ENCODE data around the gene MRPS34.

The MRPS34 gene

GRCh38 chr16:1749152-1750117 lies 23.5 kb downstream of the MRPS34 start:
- no peak overlapping the region for H3K4me3 ChIP-seq (replicated peaks; ENCODE audit: low read depth, low read length)
- no peak for DNase-seq (ENCODE audit: low read depth)
- no peak for TF ChIP-seq CTCF (IDR thresholded peaks at IDR 0.05; ENCODE audit: low read length, missing control alignments)

GRCh38 chr16:1747934-1748333 lies 25.0 kb downstream of the MRPS34 start:
- TF ChIP-seq CTCF (IDR thresholded peaks at IDR 0.05; ENCODE audit: low read length, missing control alignments): no peak
- no peak for DNase-seq (ENCODE audit: low read depth)
- H3K4me3 ChIP-seq (replicated peaks; ENCODE audit: low read depth, low read length): no peak overlapping the region

GRCh38 chr16:1746693-1747195 lies 26.2 kb downstream of the MRPS34 start:
- TF ChIP-seq CTCF (IDR thresholded peaks at IDR 0.05; ENCODE audit: low read length, missing control alignments): no peak
- DNase-seq (ENCODE audit: low read depth): no peak

DNA sequence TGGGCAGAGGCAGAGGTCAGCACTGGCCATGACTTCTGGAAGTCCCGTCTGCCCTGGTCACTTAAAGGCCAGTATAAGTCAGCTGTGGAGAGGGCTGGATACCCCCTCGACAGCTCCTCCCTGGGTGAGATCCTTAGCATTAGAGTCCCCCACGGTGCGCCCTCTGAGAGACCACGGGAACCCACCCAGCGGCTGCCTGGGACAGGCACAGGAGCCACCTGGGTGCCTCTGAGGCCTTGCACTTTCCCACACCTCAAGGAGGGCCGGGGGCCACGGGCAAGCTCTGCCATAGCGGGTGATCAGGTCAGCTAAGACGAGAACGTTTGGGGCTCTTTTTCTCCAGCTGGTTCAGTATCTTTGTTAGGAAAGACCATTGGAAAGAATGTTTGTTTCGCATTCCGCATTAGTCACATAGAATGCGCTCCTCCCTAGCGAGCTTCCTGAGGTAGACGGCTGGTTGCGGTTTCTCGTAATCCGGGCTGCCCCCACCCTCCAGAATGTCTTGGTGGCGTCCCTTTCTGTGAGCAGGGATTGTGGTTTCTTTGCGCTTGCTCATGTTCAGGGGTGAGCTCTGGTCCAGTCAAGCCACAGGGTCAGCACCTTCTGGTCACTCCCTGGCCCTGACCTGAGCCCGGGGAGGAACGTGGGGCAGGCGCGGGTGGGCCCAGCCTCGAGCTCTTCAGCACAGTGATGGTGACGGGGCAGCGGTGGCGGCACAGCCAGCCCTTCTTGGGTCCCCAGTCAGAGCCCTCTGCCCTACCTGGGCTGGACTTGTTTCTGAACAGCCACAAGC lies 26.8 kb downstream of the MRPS34 start:
- peak; percentile 42 for DNase-seq (ENCODE audit: low read depth)
- no peak overlapping the region for H3K4me3 ChIP-seq (replicated peaks; ENCODE audit: low read depth, low read length)

More at GRCh38 chr16:1746693-1747195, 26.2 kb downstream of the MRPS34 start:
- H3K4me3 ChIP-seq (replicated peaks; ENCODE audit: low read depth, low read length): no peak overlapping the region

DNA sequence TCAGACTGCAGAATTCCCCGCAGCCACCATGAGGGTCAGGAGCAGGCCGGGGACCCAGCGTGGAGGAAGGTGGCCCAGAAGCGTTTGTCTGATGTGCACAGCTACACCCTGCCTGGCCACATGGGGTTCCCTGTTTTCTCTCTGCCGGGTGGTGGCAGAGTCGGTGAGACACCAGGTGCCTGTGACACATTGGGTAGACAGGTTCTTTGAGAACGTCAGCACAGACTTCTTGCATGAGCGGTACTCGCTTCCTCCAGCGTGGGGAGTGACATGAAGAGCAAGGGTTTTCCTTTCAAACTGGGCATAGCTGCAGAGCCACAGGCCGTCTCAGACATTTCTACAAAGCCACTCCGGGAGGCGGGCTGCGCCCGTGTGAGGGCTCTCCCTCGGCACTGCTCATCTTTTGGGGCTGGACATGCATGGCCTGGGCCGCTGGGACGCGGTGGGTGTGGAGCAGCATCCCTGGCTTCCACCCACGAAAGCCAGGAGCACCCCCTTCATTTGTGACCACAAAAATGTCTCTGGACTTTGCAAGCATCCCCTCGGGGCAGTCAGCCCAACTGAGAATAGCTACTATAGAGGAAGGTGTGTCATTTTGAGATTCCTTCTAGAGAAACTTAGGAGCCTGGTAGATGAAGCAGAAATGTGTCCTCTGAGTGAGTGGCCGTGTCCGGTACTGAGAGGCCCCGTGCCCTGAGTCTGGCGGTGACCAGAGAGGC lies 27.6 kb downstream of the MRPS34 start:
- peak; percentile 18 for DNase-seq (ENCODE audit: low read depth)
- H3K4me3 ChIP-seq (replicated peaks; ENCODE audit: low read depth, low read length): no peak overlapping the region
- TF ChIP-seq CTCF (IDR thresholded peaks at IDR 0.05; ENCODE audit: low read length, missing control alignments): no peak

More for the DNA sequence above, 26.8 kb downstream of the MRPS34 start:
- TF ChIP-seq CTCF (IDR thresholded peaks at IDR 0.05; ENCODE audit: low read length, missing control alignments): no peak

DNA sequence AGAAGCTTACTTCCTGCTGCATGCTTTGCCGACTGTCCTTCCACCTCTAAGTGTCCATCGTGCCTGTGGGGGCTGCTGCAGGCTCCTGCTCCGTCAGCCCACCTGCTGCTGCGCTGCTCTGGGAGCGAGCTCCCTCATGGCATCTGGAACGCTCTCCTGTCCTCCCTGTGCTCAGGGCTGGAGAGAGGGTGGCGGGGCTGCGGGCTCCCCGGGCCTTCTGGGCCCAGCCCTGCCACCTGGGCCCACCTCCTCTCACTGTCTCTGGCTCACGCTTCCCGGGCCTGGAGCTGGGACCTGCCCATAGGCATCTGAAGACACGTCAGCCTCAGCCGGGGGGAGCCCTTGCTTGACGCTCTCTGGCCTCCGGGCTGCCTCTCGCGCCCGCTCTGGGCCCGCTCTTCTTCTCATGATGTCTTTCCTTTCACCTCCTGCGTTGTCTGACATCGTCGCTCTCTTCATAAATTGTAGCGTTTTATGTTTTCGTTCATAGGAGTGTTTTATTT lies 28.5 kb downstream of the MRPS34 start:
- DNase-seq (ENCODE audit: low read depth): no peak
- H3K4me3 ChIP-seq (replicated peaks; ENCODE audit: low read depth, low read length): no peak overlapping the region
- no peak for TF ChIP-seq CTCF (IDR thresholded peaks at IDR 0.05; ENCODE audit: low read length, missing control alignments)
